ENCODE data around the gene CCDC3.

Gene CCDC3

GRCh38 chr10:13026873-13027272, 25.4 kb upstream of the CCDC3 start:
- FAIRE-seq, result no peak
- TF ChIP-seq POLR2A (IDR thresholded peaks at IDR 0.05; ENCODE audit: low read depth, low read length) (no peak), TAF1 (IDR thresholded peaks at IDR 0.05; ENCODE audit: borderline replicate concordance, low read depth, low read length) (no peak), POLR2AphosphoS5 (IDR thresholded peaks at IDR 0.05; ENCODE audit: low read depth, low read length) (no peak)
- DNase-seq (ENCODE audit: insufficient read length), result no peak

DNA sequence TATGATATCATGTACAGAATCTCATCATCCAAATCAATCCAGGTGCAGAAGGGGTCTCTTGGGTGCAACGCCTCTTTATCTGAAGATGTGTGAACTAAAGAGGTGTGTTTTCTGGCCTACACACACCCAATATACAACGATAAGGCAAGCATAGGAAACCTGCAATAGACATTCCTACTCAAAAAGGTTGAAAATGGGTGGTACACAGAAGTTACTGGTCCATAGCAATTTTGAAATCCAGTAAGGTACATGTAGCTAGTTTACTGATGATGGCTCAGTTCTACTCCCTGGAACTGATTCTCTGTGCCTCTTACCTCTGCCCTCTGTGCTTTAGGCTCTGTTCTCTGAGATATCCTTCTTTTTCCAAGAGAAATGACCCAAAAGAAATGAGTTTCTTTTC, 22.2 kb upstream of the CCDC3 start:
- FAIRE-seq (no peak), DNase-seq (ENCODE audit: insufficient read length) (no peak)
- no peak for TF ChIP-seq TAF1 (IDR thresholded peaks at IDR 0.05; ENCODE audit: borderline replicate concordance, low read depth, low read length)
- TF ChIP-seq POLR2AphosphoS5 (IDR thresholded peaks at IDR 0.05; ENCODE audit: low read depth, low read length), result no peak
- TF ChIP-seq POLR2A (IDR thresholded peaks at IDR 0.05; ENCODE audit: low read depth, low read length), result no peak

DNA sequence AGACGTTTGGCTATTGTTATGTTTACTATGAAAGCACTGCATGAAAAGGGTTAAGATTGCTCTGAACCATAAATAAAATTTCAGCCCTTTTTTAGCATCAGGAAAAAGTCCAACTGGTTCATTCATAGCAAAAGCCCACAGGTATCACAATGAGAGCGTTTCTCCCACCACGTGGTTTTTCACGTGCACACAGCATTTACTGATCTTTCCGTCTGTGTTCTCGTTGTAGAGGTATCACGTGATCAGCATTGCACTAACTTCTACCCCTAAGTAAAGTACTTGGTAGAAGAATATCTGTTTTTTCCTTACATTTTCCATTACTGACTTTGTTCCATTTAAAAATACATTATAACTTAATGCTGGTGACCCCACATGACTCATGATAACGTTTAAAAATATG, 17.8 kb upstream of the CCDC3 start:
- no peak for DNase-seq (ENCODE audit: insufficient read length)
- FAIRE-seq, result no peak
- TF ChIP-seq TAF1 (IDR thresholded peaks at IDR 0.05; ENCODE audit: borderline replicate concordance, low read depth, low read length), result no peak
- no peak for TF ChIP-seq POLR2A (IDR thresholded peaks at IDR 0.05; ENCODE audit: low read depth, low read length)
- no peak for TF ChIP-seq POLR2AphosphoS5 (IDR thresholded peaks at IDR 0.05; ENCODE audit: low read depth, low read length)

GRCh38 chr10:13018171-13018570, 16.7 kb upstream of the CCDC3 start:
- FAIRE-seq (no peak), DNase-seq (ENCODE audit: insufficient read length) (no peak)
- TF ChIP-seq TAF1 (IDR thresholded peaks at IDR 0.05; ENCODE audit: borderline replicate concordance, low read depth, low read length) (no peak), POLR2AphosphoS5 (IDR thresholded peaks at IDR 0.05; ENCODE audit: low read depth, low read length) (no peak), POLR2A (IDR thresholded peaks at IDR 0.05; ENCODE audit: low read depth, low read length) (no peak)

GRCh38 chr10:13016886-13017285, 15.4 kb upstream of the CCDC3 start:
- DNase-seq (ENCODE audit: insufficient read length), result no peak
- FAIRE-seq, result no peak
- TF ChIP-seq POLR2AphosphoS5 (IDR thresholded peaks at IDR 0.05; ENCODE audit: low read depth, low read length) (no peak), TAF1 (IDR thresholded peaks at IDR 0.05; ENCODE audit: borderline replicate concordance, low read depth, low read length) (no peak), POLR2A (IDR thresholded peaks at IDR 0.05; ENCODE audit: low read depth, low read length) (no peak)

DNA sequence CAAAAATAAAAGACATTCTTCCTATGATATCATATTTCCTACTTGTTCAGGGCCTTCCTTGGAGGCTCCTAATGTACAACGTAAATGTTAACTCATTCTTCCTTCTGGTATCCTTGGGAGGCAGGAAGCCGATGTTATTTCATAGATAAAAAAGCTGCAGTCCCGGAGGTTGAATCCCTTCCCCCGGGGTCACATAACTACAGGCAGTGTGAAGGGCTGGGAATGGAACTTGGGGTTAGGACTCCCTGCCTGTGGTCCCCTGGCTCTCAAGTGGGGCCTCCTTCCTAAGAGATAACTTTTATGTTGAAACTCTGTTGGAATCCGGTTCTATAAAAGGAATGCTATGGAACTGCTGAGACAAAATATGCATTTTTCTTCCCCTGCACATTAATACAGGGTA, 14.9 kb upstream of the CCDC3 start:
- no peak for FAIRE-seq
- TF ChIP-seq TAF1 (IDR thresholded peaks at IDR 0.05; ENCODE audit: borderline replicate concordance, low read depth, low read length) (no peak), POLR2AphosphoS5 (IDR thresholded peaks at IDR 0.05; ENCODE audit: low read depth, low read length) (no peak), POLR2A (IDR thresholded peaks at IDR 0.05; ENCODE audit: low read depth, low read length) (no peak)
- DNase-seq (ENCODE audit: insufficient read length), result no peak

DNA sequence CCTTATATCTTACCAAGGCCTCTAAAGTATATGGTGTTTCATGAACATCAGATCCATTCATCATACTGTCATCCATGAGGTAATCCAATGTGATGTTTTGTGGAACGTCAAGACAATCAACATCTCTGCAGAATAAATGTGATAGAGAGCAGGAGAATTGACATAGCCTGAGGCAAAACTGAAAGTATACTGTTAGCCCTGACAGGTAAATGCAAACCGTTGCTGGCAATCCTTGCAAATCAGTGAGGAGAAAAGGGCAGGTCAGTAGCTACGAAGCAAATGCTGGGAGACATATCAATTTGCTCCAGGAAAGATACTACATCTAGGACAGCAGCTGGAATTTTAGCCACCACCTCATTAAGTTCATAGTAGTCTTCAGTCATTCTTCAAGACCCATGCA, 4.5 kb upstream of the CCDC3 start:
- no peak for DNase-seq (ENCODE audit: insufficient read length)
- no peak for FAIRE-seq
- TF ChIP-seq TAF1 (IDR thresholded peaks at IDR 0.05; ENCODE audit: borderline replicate concordance, low read depth, low read length) (no peak), POLR2A (IDR thresholded peaks at IDR 0.05; ENCODE audit: low read depth, low read length) (no peak), POLR2AphosphoS5 (IDR thresholded peaks at IDR 0.05; ENCODE audit: low read depth, low read length) (no peak)

DNA sequence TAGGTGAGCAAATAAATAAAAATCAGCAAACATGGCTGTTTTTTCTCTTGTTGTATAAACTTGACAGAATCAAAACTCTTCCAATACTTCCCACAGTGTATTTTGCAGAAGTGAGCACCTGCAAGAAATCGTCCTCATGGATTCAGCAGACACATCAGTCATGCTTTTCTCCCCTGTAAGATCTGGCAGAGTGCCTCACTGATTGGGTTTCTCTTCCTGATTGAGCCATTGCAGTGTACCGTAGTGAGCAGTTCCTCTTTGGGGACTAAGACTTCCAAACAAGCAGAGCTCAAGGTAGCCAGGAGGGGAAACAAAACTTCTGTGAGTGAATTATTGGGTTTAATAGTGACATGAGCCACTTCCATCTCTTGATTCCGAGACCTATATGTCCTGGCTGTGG, 2.2 kb upstream of the CCDC3 start:
- TF ChIP-seq POLR2AphosphoS5 (IDR thresholded peaks at IDR 0.05; ENCODE audit: low read depth, low read length) (no peak), TAF1 (IDR thresholded peaks at IDR 0.05; ENCODE audit: borderline replicate concordance, low read depth, low read length) (no peak), POLR2A (IDR thresholded peaks at IDR 0.05; ENCODE audit: low read depth, low read length) (no peak)
- no peak for FAIRE-seq
- DNase-seq (ENCODE audit: insufficient read length), result no peak

DNA sequence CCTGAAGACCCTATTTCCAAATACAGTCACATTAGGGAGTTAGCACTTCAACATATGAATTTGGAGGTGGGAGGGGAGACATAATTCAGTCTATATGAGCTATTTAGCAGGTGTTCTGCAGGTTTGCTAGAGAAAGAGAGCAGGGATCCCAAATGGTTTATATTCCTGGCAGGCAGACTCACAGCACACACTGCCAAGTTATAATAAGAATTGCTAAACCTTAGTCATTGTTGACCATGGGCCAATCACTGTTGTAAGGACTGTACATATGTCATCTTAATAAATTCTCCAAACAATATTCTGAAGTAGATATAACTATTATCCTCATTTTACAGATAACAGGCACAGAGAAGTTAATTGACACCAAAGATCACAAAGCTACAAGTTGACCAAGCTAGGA, 1.5 kb upstream of the CCDC3 start:
- DNase-seq (ENCODE audit: insufficient read length) (no peak), FAIRE-seq (no peak)
- TF ChIP-seq POLR2A (IDR thresholded peaks at IDR 0.05; ENCODE audit: low read depth, low read length), result no peak

GRCh38 chr10:13001887-13002212, 337 bp upstream of the CCDC3 start:
- no peak for TF ChIP-seq POLR2AphosphoS5 (IDR thresholded peaks at IDR 0.05; ENCODE audit: low read depth, low read length)
- no peak for TF ChIP-seq TAF1 (IDR thresholded peaks at IDR 0.05; ENCODE audit: borderline replicate concordance, low read depth, low read length)
- TF ChIP-seq POLR2A (IDR thresholded peaks at IDR 0.05; ENCODE audit: low read depth, low read length), result no peak
- DNase-seq (ENCODE audit: insufficient read length), result no peak
- FAIRE-seq, result no peak

DNA sequence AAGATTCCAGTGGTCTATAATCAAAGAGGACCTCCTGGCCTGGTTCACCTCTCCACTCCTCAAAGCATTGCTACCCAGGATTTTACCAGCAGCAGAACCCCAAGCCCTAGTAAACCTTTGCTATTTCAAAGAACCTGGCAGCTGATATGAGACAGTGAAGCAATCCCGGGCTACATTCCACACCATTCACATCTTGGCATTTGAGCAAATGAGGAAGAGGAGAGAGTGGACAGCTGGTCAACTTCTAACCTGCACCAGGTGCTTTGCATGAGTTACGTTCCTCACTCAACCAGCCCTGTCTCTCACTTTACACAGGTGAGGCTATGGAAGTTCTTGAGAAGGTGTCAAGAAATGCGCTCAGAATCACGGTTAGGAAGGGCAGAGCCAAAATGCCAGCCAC, 1.1 kb downstream of the CCDC3 start:
- no peak for FAIRE-seq
- TF ChIP-seq POLR2AphosphoS5 (IDR thresholded peaks at IDR 0.05; ENCODE audit: low read depth, low read length) (no peak), POLR2A (IDR thresholded peaks at IDR 0.05; ENCODE audit: low read depth, low read length) (no peak), TAF1 (IDR thresholded peaks at IDR 0.05; ENCODE audit: borderline replicate concordance, low read depth, low read length) (no peak)

DNA sequence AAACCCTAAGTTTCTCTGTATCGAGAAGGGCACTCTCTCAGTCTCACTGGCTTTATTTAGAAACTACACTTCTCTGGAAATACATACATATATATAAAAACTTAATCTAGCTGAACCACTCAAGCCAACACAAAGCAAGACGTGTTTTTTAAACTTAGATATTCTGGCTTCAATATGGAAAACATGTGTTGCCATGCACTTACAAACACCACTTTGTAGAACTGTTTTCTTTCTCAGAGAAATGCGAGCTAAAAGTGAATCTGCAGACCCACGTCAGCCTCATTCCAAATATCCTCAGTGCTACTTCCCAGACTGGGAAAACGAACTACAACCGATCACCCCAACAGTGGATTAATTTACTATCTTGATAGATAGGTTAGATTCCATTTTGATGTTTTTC, 1.7 kb downstream of the CCDC3 start:
- FAIRE-seq, result no peak
- no peak for DNase-seq (ENCODE audit: insufficient read length)
- no peak for TF ChIP-seq POLR2A (IDR thresholded peaks at IDR 0.05; ENCODE audit: low read depth, low read length)
- TF ChIP-seq POLR2AphosphoS5 (IDR thresholded peaks at IDR 0.05; ENCODE audit: low read depth, low read length), result no peak
- no peak for TF ChIP-seq TAF1 (IDR thresholded peaks at IDR 0.05; ENCODE audit: borderline replicate concordance, low read depth, low read length)

More for the DNA sequence above, 1.1 kb downstream of the CCDC3 start:
- no peak for DNase-seq (ENCODE audit: insufficient read length)

DNA sequence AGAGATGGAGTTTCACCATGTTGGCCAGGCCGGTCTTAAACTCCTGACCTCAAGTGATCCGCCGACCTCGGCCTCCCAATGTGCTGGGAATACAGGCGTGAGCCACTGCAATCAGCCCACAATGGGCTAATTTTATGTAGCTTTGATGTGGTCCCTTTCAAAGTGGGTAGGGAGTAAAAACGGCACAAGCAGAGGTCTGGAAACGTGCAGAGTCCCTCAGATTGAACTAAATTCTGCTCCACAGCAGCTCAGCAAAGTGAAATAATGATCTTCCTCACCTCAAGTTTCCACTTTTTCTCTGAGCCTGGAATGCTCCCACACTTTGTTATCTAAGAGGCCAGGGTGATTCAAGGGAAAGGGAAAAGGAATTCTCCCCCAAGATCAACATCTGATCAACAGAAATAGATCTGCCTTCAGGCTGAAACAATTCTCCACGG, 6.1 kb downstream of the CCDC3 start:
- TF ChIP-seq TAF1 (IDR thresholded peaks at IDR 0.05; ENCODE audit: borderline replicate concordance, low read depth, low read length) (no peak), POLR2A (IDR thresholded peaks at IDR 0.05; ENCODE audit: low read depth, low read length) (no peak), POLR2AphosphoS5 (IDR thresholded peaks at IDR 0.05; ENCODE audit: low read depth, low read length) (no peak)
- DNase-seq (ENCODE audit: insufficient read length), result no peak
- FAIRE-seq, result no peak

Data from GM12892 (cell line).